IMR-90 (cell line): ENCODE measurements around the gene EPO. TPM values are rescaled to one million over a fixed set of nuclear protein-coding genes. Genes with fewer than 3 reads are reported as not detected.

Source experiments
- ATAC-seq: fragments of 200-7000 bp; cut with Tn5 transposase; 2 replicates; pipeline ENCODE4 v1.9.1; 2020; ENCODE audit warnings: low read depth, mild to moderate bottlenecking, moderate library complexity
- BruUV-seq: library from RNA; stranded (reverse); fragments of 400-500 nt; replicated peaks from 2 replicates; lab custom pipeline; 2021; lab: Mats Ljungman, UMichigan
- CTCF ChIA-PET: fragments of 300-600 bp; formaldehyde crosslinking; extraction: SDS; loops from one replicate; lab custom pipeline; 2021; ENCODE audit warnings: antibody characterized with exemption; lab: Yijun Ruan, JAX
- POLR2A ChIA-PET: fragments of 300-600 bp; sonication (Branson Sonifier 250); formaldehyde crosslinking; loops from one replicate; lab custom pipeline; 2022; ENCODE audit warnings: antibody characterized with exemption; ENCODE audit not compliant: unreplicated experiment; lab: Charles Lee
- DNase-seq: peaks from one replicate; pipeline ENCODE4 v3.0.0; 2013
- H2AFZ ChIP-seq: replicated peaks from 2 replicates; pipeline ENCODE3; 2013; ENCODE audit warnings: low read length, mild to moderate bottlenecking; ENCODE audit not compliant: poor library complexity
- H2AK5ac ChIP-seq: 2 replicates; pipeline ENCODE4 v1.6.1; 2013; ENCODE audit warnings: low read depth, low read length, inconsistent platforms
- H2AK9ac ChIP-seq: replicated peaks from 2 replicates; pipeline ENCODE3; 2013; ENCODE audit warnings: mild to moderate bottlenecking, low read depth, low read length, moderate library complexity; ENCODE audit not compliant: poor library complexity
- H2BK120ac ChIP-seq: 2 replicates; pipeline ENCODE4 v1.6.1; 2013; ENCODE audit warnings: low read depth, low read length, inconsistent platforms
- H2BK15ac ChIP-seq: 3 replicates; pipeline ENCODE4 v1.6.1; 2013; ENCODE audit warnings: low read depth, low read length, inconsistent platforms
- H2BK20ac ChIP-seq: 2 replicates; pipeline ENCODE4 v1.6.1; 2013; ENCODE audit warnings: low read depth, mild to moderate bottlenecking, inconsistent platforms, low read length, moderate library complexity
- H2BK5ac ChIP-seq: 2 replicates; pipeline ENCODE4 v1.6.1; 2013; ENCODE audit warnings: mild to moderate bottlenecking, low read depth, low read length, inconsistent platforms; ENCODE audit not compliant: poor library complexity, severe bottlenecking
- H3K14ac ChIP-seq: replicated peaks from 2 replicates; pipeline ENCODE4 v1.6.1; 2013; ENCODE audit warnings: low read depth, low read length, inconsistent platforms
- H3K18ac ChIP-seq: 2 replicates; pipeline ENCODE4 v1.6.1; 2013; ENCODE audit warnings: low read depth, low read length, control low read depth
- H3K23ac ChIP-seq: 2 replicates; pipeline ENCODE4 v1.6.1; 2013; ENCODE audit warnings: low read depth, low read length, inconsistent platforms
- H3K27ac ChIP-seq: 2 replicates; pipeline ENCODE4 v1.5.1; 2013; ENCODE audit warnings: mild to moderate bottlenecking, control low read depth, low read length; ENCODE audit not compliant: insufficient read depth
- H3K27me3 ChIP-seq: 2 replicates; pipeline ENCODE4 v1.6.1; 2013; ENCODE audit warnings: low read length; ENCODE audit not compliant: control insufficient read depth, insufficient read depth
- H3K36me3 ChIP-seq: 2 replicates; pipeline ENCODE4 v1.6.1; 2013; ENCODE audit warnings: low read length, mixed read lengths; ENCODE audit not compliant: control insufficient read depth, insufficient read depth
- H3K4ac ChIP-seq: 2 replicates; pipeline ENCODE4 v1.6.1; 2013; ENCODE audit warnings: low read depth, low read length, inconsistent platforms
- H3K4me1 ChIP-seq: 2 replicates; pipeline ENCODE4 v1.6.1; 2013; ENCODE audit warnings: low read length, mixed read lengths; ENCODE audit not compliant: control insufficient read depth, insufficient read depth
- H3K4me2 ChIP-seq: 2 replicates; pipeline ENCODE4 v1.6.1; 2013; ENCODE audit warnings: low read depth, mild to moderate bottlenecking, control low read depth, low read length, moderate library complexity
- H3K4me3 ChIP-seq: 2 replicates; pipeline ENCODE4 v1.5.1; 2013; ENCODE audit warnings: low read depth, mild to moderate bottlenecking, control low read depth, low read length, moderate library complexity; ENCODE audit not compliant: insufficient read depth
- H3K56ac ChIP-seq: 2 replicates; pipeline ENCODE4 v1.6.1; 2013; ENCODE audit warnings: low read length, inconsistent platforms; ENCODE audit not compliant: insufficient read depth; ENCODE audit errors: extremely low read depth
- H3K79me1 ChIP-seq, 2 experiments: 2 replicates each; pipeline ENCODE4 v1.6.1; 2013; ENCODE audit warnings: low read length in 2 of 2, inconsistent platforms in 1 of 2, low read depth in 1 of 2
- H3K9ac ChIP-seq: 2 replicates; pipeline ENCODE4 v1.6.1; 2013; ENCODE audit warnings: low read depth, low read length, control low read depth
- H3K9me1 ChIP-seq: 2 replicates; pipeline ENCODE4 v1.6.1; 2013; ENCODE audit warnings: low read length, inconsistent platforms; ENCODE audit not compliant: insufficient read depth
- H3K9me3 ChIP-seq: 2 replicates; pipeline ENCODE4 v1.6.1; 2013; ENCODE audit warnings: low read length; ENCODE audit not compliant: control insufficient read depth, insufficient read depth
- H4K20me1 ChIP-seq: 2 replicates; pipeline ENCODE4 v1.6.1; 2013; ENCODE audit warnings: low read length, inconsistent platforms; ENCODE audit not compliant: insufficient read depth
- H4K5ac ChIP-seq: 2 replicates; pipeline ENCODE4 v1.6.1; 2013; ENCODE audit warnings: mild to moderate bottlenecking, low read depth, low read length, control low read depth
- H4K8ac ChIP-seq, 2 experiments: 2 replicates each; pipeline ENCODE4 v1.6.1; 2013; ENCODE audit warnings: low read depth in 2 of 2, low read length in 2 of 2, control low read depth in 1 of 2, inconsistent platforms in 1 of 2
- H4K91ac ChIP-seq: 2 replicates; pipeline ENCODE4 v1.6.1; 2013; ENCODE audit warnings: low read depth, low read length, inconsistent platforms; ENCODE audit not compliant: insufficient read depth
- BHLHE40 ChIP-seq: fragments of 150-350 bp; IDR thresholded peaks from 2 replicates; pipeline ENCODE4 v1.6.1; 2016; ENCODE audit warnings: mild to moderate bottlenecking, low read depth, low read length
- CEBPB ChIP-seq: IDR thresholded peaks from 2 replicates; pipeline ENCODE4 v1.6.1; 2012; ENCODE audit warnings: low read depth, low read length, improper control_type of control experiment
- CHD1 ChIP-seq: IDR thresholded peaks from 2 replicates; pipeline ENCODE4 v1.6.1; 2012; ENCODE audit warnings: low read depth, low read length, improper control_type of control experiment
- CTCF ChIP-seq: conservative IDR thresholded peaks from 2 replicates; pipeline ENCODE4 v1.5.1; 2012; ENCODE audit warnings: mild to moderate bottlenecking, low read depth, low read length, improper control_type of control experiment
- FOS ChIP-seq: fragments of 150-350 bp; IDR thresholded peaks from 2 replicates; pipeline ENCODE4 v1.6.1; 2016; ENCODE audit warnings: low read depth, low read length
- MAFK ChIP-seq: IDR thresholded peaks from 2 replicates; pipeline ENCODE4 v1.6.1; 2012; ENCODE audit warnings: low read depth, low read length, improper control_type of control experiment
- MAZ ChIP-seq: IDR thresholded peaks from 2 replicates; pipeline ENCODE4 v1.6.1; 2012; ENCODE audit warnings: low read depth, mild to moderate bottlenecking, low read length, improper control_type of control experiment, moderate library complexity, borderline replicate concordance
- MXI1 ChIP-seq: IDR thresholded peaks from 2 replicates; pipeline ENCODE4 v1.6.1; 2012; ENCODE audit warnings: low read depth, mild to moderate bottlenecking, low read length, moderate library complexity, borderline replicate concordance
- NFE2L2 ChIP-seq: fragments of 150-350 bp; IDR thresholded peaks from 2 replicates; pipeline ENCODE4 v1.6.1; 2016; ENCODE audit warnings: low read depth, mild to moderate bottlenecking, low read length
- POLR2A ChIP-seq: IDR thresholded peaks from 2 replicates; pipeline ENCODE4 v1.6.1; 2012; ENCODE audit warnings: mild to moderate bottlenecking, low read depth, low read length
- RAD21 ChIP-seq: IDR thresholded peaks from 2 replicates; pipeline ENCODE4 v1.6.1; 2012; ENCODE audit warnings: low read length, improper control_type of control experiment
- RCOR1 ChIP-seq: IDR thresholded peaks from 2 replicates; pipeline ENCODE4 v1.6.1; 2012; ENCODE audit warnings: mild to moderate bottlenecking, low read length, improper control_type of control experiment; ENCODE audit not compliant: insufficient replicate concordance
- RFX5 ChIP-seq: IDR thresholded peaks from 2 replicates; pipeline ENCODE4 v1.8.0; 2012; ENCODE audit warnings: low read depth, mild to moderate bottlenecking, low read length, moderate library complexity
- WGBS, 2 experiments: methylation state at CpG; one replicate each; pipeline versions ENCODE4 v1.1.5 to v1.1.7; 2013; ENCODE audit warnings: missing lambda C conversion rate in 2 of 2; ENCODE audit not compliant: insufficient read length in 1 of 2; ENCODE audit errors: extremely low coverage in 2 of 2; 5-methylcytosine and 5-hydroxymethylcytosine counted together
- dilution Hi-C: fragments of 300-500 bp; cut with HindIII; formaldehyde crosslinking; loops from one replicate; pipeline ENCODE4 v1.14.3; 2018; ENCODE audit warnings: low sequenced_read_pairs; ENCODE audit not compliant: unreplicated experiment
- in situ Hi-C: fragments of 300-500 bp; cut with MboI; formaldehyde crosslinking; loops from 3 replicates; pipeline ENCODE4 v1.14.3; 2019; ENCODE audit warnings: low sequenced_read_pairs, inconsistent platforms, mixed read lengths
- intact Hi-C: fragments of 100-400 bp; cut with micrococcal nuclease; formaldehyde crosslinking; loops from 2 replicates; pipeline ENCODE4 v1.10.0; 2022
- polyA plus RNA-seq, 3 experiments: library from polyadenylated mRNA; depleted of rRNA; stranded (reverse); fragments of >200 nt; gene quantifications; 2 replicates each; pipeline ENCODE4 v1.2.3, GENCODE V29; 2012; ENCODE audit warnings: low replicate concordance in 1 of 3
- total RNA-seq: library from RNA; depleted of rRNA; stranded (reverse); fragments of >200 nt; gene quantifications from 2 replicates; pipeline ENCODE4 v1.2.3, GENCODE V29; 2012
- TF ChIP-seq, protein P1 (sequence below): fragments of 150-350 bp; IDR thresholded peaks from 2 replicates; pipeline ENCODE4 v1.6.1; 2016; ENCODE audit warnings: low read depth, mild to moderate bottlenecking, low read length, moderate library complexity, borderline replicate concordance
- TF ChIP-seq, protein P2 (sequence below): fragments of 150-350 bp; IDR thresholded peaks from 2 replicates; pipeline ENCODE4 v1.6.1; 2017; ENCODE audit warnings: mild to moderate bottlenecking, antibody characterized with exemption, low read length, low read depth

The EPO gene
- total and polyA plus RNA-seq, 2 of the 4 experiments (the other 2 are of a cell fraction): not detected

- Histone ChIP-seq H3K27ac (no peak overlapping the region), H4K91ac (no peak overlapping the region), H3K23ac (no peak overlapping the region), H3K4me1 (peaks cover 11% of the 10 kb centered on the region), H3K36me3 (peaks cover 77% of the 10 kb centered on the region), H2BK20ac (no peak overlapping the region), H3K9ac (no peak overlapping the region), H4K20me1 (peaks cover 44% of the 10 kb centered on the region), H2BK120ac (no peak overlapping the region), H4K5ac (no peak overlapping the region), H2BK5ac (no peak overlapping the region), H3K9me1 (no peaks in the 10 kb centered on the region), H2BK15ac (no peak overlapping the region), H2AK5ac (no peak overlapping the region), H3K79me1 (peaks cover 12 to 35% of the 10 kb centered on the region in 2 experiments; a peak in 3 of 4 replicates), H3K9me3 (no peaks in the 10 kb centered on the region), H3K27me3 (no peaks in the 10 kb centered on the region), H4K8ac (no peak overlapping the region), H2AFZ (no peak overlapping the region), H3K4me2 (no peak overlapping the region), H3K14ac (no peak overlapping the region), H3K4ac (no peak overlapping the region), H3K56ac (no peak overlapping the region), H3K18ac (no peak overlapping the region), H3K4me3 (no peak overlapping the region), H2AK9ac (no peak overlapping the region)
- no TSS peak for BruUV-seq
- TF ChIP-seq CTCF (no peak; the same call in 1 of the 2 replicates), CHD1 (no peak), RCOR1 (no peak), CEBPB (no peak), MXI1 (no peak), RFX5 (no peak), MAFK (no peak), RAD21 (no peak), BHLHE40 (no peak), FOS (no peak), NFE2L2 (no peak), POLR2A (no peak), MAZ (no peak)
- TF ChIP-seq, protein P1, sequence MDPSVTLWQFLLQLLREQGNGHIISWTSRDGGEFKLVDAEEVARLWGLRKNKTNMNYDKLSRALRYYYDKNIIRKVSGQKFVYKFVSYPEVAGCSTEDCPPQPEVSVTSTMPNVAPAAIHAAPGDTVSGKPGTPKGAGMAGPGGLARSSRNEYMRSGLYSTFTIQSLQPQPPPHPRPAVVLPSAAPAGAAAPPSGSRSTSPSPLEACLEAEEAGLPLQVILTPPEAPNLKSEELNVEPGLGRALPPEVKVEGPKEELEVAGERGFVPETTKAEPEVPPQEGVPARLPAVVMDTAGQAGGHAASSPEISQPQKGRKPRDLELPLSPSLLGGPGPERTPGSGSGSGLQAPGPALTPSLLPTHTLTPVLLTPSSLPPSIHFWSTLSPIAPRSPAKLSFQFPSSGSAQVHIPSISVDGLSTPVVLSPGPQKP: no peak
- TF ChIP-seq, protein P2, sequence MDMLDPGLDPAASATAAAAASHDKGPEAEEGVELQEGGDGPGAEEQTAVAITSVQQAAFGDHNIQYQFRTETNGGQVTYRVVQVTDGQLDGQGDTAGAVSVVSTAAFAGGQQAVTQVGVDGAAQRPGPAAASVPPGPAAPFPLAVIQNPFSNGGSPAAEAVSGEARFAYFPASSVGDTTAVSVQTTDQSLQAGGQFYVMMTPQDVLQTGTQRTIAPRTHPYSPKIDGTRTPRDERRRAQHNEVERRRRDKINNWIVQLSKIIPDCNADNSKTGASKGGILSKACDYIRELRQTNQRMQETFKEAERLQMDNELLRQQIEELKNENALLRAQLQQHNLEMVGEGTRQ: no peak
- DNase-seq (no peak), ATAC-seq (no peak)
- ChIA-PET POLR2A (no interaction called here), CTCF (interaction anchor here (1.2 kb wide), 1 partner anchor 20 kb away, joined by 3 read pairs; the partner anchor contains the start of gene POP7)
- WGBS, 2 experiments: 50% methylated on average over 2 of the region's 17 CpGs; no CpG with 5 or more reads in 1 of the 2 experiments
- dilution Hi-C loops (no loop called here), intact Hi-C loops (no loop called here), in situ Hi-C loops (no loop called here)
These were observed 34.6 kb upstream of the EPO start for GRCh38 chr7:100685631-100686145.
